ENCODE measurements around the gene ECT2. TPM values are rescaled to one million over a fixed set of nuclear protein-coding genes. Genes with fewer than 3 reads are reported as not detected.
"Not testable (repeated sequence)": the region's sequence is repeated elsewhere in the genome, so short reads cannot be mapped to it uniquely, and the experiment has no call there.

Gene ECT2
- total RNA-seq, 1 experiment from 2014 or later = 69.9 TPM

DNA sequence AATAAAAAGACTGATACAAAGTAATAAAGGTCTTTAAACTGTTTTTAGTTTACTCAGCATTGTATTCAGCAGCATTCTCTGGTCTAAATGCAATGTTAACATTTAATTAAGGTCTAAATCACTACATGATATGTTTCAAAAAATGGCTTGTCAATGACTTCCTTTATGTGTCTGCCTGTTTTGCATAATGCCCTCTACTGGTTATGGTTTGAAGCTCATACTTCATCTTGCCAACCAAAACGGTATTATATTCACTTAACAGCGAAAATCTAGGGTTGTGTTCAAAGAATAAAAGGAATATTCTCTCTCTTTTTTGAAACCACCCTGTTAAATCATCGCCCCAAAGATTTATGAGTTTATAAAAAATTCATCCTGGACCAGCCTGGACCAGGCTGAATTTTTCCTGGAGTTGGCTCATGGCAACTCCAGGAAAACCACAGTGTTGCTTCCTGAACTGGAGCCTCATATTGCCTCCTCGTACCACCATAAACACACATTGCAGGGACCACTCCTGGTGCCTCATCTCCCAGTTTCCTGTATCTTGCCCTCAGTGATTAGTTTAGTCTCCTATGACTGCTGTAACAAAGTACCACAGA is 32.9 kb upstream of the ECT2 start:
- in situ Hi-C loops (cut with HindIII; ENCODE audit: low pct_unique_long_range_greater_than_20kb, low sequenced_read_pairs) = no loop called here
- DNase-seq (ENCODE audit: low read depth) = no peak

DNA sequence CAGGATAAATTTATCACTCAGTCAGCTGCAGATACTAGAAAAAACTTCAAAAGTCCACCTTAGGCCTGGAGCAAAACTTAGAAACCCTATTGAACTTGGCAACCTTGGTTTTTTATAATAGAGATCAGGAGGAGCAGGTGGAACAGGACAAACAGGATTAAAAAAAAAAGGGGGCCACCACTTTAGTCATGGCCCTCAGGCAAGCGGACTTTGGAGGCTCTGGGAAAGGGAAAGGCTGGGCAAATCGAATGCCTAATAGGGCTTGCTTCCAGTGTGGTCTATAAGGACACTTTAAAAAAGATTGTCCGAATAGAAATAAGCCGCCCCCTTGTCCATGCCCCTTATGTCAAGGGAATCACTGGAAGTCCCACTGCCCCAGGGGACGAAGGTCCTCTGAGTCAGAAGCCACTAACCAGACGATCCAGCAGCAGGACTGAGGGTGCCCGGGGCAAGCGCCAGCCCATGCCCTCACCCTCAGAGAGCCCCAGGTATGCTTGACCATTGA is 27.9 kb upstream of the ECT2 start:
- in situ Hi-C loops (cut with HindIII; ENCODE audit: low pct_unique_long_range_greater_than_20kb, low sequenced_read_pairs); DNase-seq (ENCODE audit: low read depth): not testable (repeated sequence)

DNA sequence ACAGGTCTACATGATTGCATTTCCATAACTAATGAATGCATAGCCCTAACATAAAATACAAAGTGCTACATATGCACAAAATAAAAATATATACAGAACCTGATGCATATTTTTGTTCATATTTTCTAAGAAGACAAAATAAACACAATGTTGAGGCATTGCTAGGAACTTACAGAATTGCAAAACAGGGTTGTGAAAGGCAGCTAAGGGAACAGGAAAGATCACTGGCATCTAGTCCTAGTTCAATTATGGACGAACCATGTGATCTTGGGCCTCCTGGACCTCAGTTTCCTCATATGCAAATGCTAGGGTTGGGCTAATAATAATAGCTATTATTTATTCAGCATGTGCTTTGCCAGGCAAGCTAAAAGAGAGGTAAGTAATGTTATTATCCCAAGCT is 24.1 kb upstream of the ECT2 start:
- no peak for DNase-seq (ENCODE audit: low read depth)
- in situ Hi-C loops (cut with HindIII; ENCODE audit: low pct_unique_long_range_greater_than_20kb, low sequenced_read_pairs) = no loop called here

DNA sequence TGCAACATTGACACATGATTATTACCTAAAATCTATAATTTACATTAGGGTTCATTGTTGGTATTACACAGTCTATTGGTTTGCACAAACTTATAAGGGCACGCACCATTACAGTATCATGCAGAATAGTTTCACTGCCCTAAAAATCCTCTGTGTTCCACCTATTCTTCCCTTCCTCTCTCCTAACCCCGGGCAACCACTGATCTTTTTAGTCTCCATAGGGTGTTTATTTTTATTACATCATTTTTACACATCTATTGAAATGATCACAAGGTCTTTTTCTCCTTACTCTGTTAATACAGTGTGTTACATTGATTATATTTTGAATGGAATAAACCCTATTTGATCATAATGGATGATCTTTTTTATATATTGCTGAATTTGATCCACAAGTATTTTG is 15.5 kb upstream of the ECT2 start:
- DNase-seq (ENCODE audit: low read depth) = no peak
- in situ Hi-C loops (cut with HindIII; ENCODE audit: low pct_unique_long_range_greater_than_20kb, low sequenced_read_pairs) = no loop called here

DNA sequence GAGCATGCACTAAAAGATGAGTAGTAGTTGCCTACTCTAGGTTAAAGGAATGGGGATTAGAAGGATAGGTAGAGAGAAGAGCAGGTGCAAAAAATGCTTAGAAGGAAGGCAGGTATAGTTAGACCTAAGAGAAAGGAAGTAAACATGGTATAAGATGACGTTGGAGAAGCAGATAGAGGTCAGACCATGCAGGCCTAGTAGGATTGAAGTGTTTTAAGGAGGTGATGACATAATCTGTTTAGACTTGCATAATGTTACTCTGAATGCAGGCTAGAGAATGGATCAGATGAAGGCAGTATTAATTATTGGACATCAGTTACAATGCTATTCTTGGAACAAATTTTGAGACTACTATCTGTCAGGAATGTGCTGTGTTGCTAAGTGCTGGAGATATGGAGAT is 11.1 kb upstream of the ECT2 start:
- in situ Hi-C loops (cut with HindIII; ENCODE audit: low pct_unique_long_range_greater_than_20kb, low sequenced_read_pairs) = no loop called here
- DNase-seq (ENCODE audit: low read depth) = no peak

DNA sequence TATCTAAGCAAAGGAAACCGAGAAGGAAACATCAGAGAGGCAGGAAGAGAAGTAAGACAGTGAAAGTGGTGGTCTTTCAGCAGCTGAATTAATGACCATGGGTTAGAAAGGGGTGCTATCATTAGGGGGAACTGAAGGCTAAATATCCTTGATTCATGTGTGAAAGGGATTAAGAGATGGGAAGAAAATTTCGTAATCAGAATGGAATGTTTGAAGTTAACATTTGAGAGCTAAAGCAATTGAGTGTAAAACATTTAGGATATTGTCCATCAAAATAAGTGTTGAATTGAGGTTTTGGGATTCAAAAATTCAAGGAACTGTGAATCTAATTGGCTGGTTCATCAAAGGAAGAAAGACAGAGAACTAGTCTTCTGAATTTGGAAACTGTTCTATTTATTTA is 4.1 kb upstream of the ECT2 start:
- in situ Hi-C loops (cut with HindIII; ENCODE audit: low pct_unique_long_range_greater_than_20kb, low sequenced_read_pairs) = no loop called here
- no peak for DNase-seq (ENCODE audit: low read depth)

DNA sequence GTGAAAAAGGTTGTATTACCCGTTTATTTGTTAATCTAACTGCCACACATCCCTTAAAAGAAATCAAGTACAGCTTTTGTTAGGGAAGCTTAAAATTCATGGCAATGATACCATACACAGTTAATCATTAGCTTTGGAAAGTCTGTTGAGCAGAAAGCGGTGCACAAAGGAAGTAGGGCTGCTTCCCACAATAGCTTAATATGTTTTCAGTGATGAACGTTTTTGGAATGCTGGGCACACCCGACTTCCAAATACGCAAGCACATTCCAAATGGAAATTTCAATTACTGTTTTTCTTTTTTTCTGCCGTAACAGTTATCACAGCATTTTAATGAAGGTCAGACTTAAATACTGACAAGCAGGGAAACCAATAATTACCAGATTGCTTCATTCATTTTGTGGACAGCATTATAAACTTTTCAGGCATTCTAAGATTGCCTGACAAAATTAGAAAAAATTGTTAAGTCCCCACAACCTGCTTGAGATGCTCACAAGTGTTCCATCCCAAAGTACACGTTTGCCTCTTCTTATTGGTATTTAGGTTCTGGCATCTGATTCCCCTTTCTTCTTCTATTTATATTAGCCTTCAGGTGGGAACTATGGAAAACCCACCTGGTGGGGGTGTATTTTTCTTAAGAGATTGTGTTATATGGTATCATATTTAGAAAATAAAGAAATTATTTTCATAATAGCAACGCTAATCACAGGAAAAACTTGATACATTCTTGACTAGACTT is 1.1 kb upstream of the ECT2 start:
- in situ Hi-C loops (cut with HindIII; ENCODE audit: low pct_unique_long_range_greater_than_20kb, low sequenced_read_pairs) = no loop called here
- peak; percentile 98 for DNase-seq (ENCODE audit: low read depth)

DNA sequence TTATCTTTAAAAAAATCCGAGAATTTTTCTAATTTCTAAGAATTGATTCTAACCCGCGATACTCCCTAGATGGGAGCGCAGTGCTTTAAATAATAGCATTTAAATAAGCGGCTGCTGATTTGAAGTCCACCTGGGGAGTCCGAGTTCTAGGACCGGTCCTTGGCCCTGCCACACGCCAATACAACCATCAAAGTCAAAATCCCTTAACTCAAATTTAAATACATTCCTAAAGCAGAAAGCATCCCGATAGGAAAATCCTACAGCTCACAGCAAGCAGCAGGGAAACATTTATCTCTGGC is 508 bp upstream of the ECT2 start:
- in situ Hi-C loops (cut with HindIII; ENCODE audit: low pct_unique_long_range_greater_than_20kb, low sequenced_read_pairs) = no loop called here
- DNase-seq (ENCODE audit: low read depth) = no peak

DNA sequence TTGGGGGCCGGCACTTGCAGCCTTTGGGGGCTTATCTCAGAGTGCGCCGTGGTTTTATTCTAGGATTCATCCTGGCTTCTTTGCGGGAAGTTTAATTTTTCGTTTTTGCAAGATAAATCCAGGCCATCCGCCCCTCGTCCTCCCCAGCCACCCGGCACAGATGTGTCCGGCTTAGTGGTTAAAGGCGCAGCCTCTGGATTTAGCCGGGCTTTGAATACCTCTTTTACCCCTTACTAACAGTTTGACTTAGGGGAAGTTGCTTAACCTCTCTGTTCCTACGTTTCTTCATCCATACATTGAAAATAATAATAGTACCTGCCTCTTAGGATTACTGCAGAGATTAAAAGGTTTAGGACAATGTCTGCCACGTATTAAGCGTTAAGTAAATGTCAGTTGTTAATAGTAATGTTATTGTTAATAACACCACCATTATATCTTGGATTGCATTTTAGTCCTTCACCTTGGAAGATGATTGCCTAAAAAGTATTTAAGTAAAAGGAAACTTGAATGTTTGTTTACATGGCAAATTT is 714 bp downstream of the ECT2 start:
- in situ Hi-C loops (cut with HindIII; ENCODE audit: low pct_unique_long_range_greater_than_20kb, low sequenced_read_pairs) = no loop called here
- DNase-seq (ENCODE audit: low read depth) = peak; percentile 38

DNA sequence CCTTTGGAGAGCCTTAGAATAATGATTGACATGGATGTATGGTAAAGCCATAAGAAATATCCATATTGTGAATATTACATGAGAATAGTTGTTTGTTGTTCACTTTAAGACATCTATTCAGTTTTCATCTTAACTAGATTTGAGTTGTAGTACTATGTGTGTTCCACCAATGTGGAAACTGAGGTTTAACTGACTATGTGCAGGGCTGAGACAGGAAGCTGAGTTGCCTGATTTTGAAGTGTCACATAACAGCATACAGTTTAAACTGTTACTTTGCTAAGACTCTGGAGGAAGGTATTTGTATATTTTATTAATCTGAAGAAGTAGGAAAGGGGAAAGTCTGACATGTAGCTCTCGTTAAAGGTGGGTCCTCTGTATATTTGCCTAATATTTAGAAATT is 2.1 kb downstream of the ECT2 start:
- in situ Hi-C loops (cut with HindIII; ENCODE audit: low pct_unique_long_range_greater_than_20kb, low sequenced_read_pairs) = no loop called here
- no peak for DNase-seq (ENCODE audit: low read depth)

DNA sequence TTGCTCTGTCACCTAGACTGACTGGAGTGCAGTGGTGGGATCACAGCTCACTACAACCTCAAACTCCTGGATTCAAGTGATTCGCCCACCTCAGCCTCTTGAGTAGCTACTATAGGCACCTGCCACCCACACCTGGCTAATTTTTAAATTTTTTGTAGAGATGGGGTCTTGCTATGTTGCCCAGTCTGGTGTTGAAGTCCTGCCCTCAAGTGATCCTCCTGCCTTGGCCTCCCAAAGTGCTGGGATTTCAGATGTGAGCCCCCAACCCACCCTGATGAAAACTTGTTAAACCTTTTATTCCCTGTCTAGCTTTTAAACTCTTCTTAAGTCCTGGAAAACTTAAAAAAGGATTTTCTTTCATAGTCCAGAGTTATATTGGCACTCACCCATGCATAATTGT is 2.6 kb downstream of the ECT2 start:
- in situ Hi-C loops (cut with HindIII; ENCODE audit: low pct_unique_long_range_greater_than_20kb, low sequenced_read_pairs) = no loop called here

DNA sequence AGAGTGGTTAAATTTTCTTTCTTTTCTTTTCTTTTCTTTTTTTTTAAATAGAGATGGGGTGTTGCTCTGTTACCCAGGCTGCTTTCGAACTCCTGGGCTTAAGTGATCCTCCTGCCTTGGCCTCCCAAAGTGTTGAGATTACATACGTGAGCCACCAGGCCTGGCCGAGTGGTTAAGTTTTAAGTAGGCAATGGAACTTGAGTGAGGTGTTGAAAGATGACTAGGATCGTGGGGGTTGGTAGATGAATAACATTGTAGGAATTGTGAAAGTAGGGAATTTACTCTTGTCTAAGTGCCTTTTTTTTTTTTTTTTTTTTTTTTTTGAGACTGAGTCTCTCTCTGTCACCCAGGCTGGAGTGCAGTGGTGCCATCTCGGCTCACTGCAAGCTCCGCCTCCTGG is 9.9 kb downstream of the ECT2 start:
- in situ Hi-C loops (cut with HindIII; ENCODE audit: low pct_unique_long_range_greater_than_20kb, low sequenced_read_pairs); DNase-seq (ENCODE audit: low read depth): not testable (repeated sequence)

More for the DNA sequence above, 2.6 kb downstream of the ECT2 start:
- DNase-seq (ENCODE audit: low read depth) = no peak

DNA sequence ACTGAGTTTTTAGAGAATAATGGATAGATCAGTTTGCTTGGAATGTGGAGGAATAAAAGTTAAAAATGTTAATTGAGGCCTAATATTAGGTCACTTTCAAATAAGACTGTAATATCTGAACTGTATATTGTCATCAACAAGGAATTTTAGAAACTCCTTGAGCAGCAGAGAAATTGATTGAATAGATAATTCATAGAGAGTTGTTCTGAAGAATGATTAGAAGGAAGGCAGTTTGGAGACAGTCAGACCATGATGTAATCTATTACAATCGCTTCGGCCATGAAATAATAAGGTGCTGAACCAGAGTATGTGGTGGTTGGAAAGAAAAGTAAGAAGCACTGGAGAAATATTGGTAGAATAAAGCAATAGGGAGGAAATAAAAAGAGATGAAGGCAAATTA is 15.7 kb downstream of the ECT2 start:
- in situ Hi-C loops (cut with HindIII; ENCODE audit: low pct_unique_long_range_greater_than_20kb, low sequenced_read_pairs) = no loop called here
- DNase-seq (ENCODE audit: low read depth) = no peak

DNA sequence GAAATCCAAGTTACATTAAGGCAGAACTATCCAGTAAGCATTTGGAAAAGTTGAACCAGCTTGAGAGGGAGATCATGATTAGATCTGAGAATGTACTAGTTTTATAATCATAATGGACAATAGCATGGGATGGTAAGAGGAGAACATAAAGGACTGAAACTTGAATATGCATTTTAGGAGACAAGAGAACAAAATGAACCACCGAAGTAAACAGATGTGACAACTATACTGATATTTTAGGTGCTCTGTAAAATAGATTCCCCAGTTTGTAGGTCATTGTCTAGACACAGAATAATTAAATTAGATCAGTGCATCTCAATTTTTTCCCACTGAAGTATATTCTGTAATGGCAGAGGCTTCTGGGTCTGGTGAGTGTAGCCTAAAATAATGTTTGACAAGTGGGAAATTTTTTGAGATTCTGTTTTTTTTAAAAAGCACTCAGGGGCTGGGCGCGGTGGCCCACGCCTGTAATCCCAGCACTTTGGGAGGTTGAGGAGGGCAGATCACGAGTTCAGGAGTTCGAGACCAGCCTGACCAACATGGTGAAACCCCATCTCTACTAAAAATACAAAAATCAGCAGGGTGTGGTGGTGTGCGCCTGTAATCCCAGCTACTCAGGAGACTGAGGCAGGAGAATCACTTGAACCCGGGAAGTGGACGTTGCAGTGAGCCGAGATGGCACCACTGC is 16.3 kb downstream of the ECT2 start:
- in situ Hi-C loops (cut with HindIII; ENCODE audit: low pct_unique_long_range_greater_than_20kb, low sequenced_read_pairs) = no loop called here
- no peak for DNase-seq (ENCODE audit: low read depth)

DNA sequence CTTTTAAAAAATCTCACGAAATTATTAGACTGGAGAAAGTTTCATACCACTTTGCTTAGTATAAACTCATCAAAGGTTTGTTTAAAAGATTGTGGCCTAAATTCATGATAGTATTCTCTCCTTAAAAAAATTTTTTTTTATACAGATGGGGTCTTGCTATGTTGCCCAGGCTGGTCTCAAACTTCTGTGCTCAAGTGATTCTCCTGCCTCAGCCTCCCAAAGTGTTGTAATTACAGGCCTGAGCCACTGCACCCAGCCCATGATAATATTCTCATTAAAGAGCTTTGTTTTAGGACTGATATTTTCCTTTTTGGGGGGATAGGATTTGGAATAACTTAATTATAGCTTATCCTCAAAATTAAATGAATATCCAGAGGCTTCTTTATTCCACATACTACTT is 19.9 kb downstream of the ECT2 start:
- in situ Hi-C loops (cut with HindIII; ENCODE audit: low pct_unique_long_range_greater_than_20kb, low sequenced_read_pairs) = no loop called here
- DNase-seq (ENCODE audit: low read depth) = no peak

DNA sequence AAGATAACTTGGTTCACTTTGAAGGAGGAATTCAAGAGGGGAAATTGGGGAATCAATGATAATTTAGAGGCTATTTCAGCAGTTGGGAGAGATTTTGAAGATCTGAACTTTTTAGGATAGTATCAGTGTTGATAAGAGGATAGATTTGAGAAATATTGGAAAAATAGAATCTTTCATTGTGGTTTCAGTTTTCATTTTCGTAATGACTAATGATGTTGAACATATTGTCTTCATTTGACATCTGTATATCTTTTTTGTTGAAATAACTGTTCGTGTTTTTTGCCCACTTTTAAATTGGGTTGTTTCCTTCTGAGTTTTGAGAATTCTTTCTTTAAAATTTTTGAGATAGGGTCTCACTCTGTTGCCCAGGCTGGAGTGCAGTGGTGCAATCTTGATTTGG is 21.1 kb downstream of the ECT2 start:
- DNase-seq (ENCODE audit: low read depth) = no peak
- in situ Hi-C loops (cut with HindIII; ENCODE audit: low pct_unique_long_range_greater_than_20kb, low sequenced_read_pairs) = no loop called here

DNA sequence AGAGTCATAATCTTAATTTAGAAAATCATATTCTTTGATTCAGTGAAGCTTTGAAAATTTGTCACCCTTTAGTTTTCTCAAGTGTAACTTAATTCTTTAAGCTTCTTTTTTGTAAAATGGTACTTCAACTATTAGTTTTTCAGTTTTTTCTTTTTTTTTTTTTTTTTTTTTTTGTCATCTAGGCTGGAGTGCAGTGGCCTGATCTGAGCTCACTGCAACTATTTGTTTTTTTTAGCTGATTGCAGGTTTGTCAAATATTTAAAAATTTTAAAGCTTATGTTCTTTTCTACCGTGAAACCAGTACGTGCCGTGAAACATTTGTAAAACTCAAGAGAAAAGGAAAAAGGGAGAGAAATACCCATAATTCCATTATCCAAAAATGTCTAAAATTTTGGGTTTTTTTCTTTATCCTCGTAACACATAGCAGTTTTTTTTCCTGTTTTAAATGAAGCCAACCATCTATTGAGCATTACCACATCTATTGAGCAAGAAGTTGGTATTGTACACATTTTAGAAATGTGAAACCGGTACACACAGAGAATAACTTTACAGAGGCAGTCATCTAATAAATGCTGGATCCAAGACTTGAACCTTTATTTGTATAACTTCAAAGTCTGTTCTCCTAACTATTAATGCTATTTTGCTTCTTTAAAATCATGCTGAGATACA is 25.7 kb downstream of the ECT2 start:
- in situ Hi-C loops (cut with HindIII; ENCODE audit: low pct_unique_long_range_greater_than_20kb, low sequenced_read_pairs) = no loop called here
- DNase-seq (ENCODE audit: low read depth) = no peak

DNA sequence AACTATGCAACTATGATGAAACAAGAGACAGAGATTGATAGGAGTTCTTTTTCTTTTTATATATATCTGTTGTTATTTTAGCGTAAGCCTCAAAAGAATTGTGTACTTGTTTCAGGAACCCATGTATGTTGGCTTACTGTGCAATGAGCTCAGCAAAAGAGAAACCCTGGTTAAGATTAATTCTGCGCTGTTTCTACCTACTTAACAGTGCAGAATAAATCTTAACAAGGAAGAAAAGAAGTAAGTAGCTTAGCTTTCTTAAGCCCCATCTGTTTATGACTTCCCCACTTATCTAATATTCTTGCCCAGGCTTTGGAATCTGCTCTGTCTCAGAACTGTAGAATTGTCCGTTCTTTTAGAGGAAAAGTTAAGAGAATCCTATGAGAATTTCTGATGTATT is 27.4 kb downstream of the ECT2 start:
- no peak for DNase-seq (ENCODE audit: low read depth)

DNA sequence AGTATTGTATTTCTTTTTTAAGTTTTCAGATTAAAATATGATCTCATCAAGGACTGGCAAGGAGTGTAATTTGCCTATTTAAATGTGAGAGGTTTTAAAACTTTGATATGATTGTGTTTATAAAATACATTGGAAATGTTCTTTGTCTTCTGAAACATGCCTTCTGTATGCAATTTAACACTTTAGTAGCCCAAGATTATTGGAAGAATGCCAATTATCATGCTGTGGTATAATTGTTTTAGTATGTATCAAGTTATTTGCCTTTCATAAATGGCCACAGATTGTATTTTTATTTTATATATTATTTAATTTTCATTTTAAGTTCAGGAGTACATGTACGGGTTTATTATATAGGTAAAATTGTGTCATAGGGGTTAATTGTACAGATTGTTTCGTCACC is 31.7 kb downstream of the ECT2 start:
- in situ Hi-C loops (cut with HindIII; ENCODE audit: low pct_unique_long_range_greater_than_20kb, low sequenced_read_pairs) = no loop called here

More for the DNA sequence above, 27.4 kb downstream of the ECT2 start:
- in situ Hi-C loops (cut with HindIII; ENCODE audit: low pct_unique_long_range_greater_than_20kb, low sequenced_read_pairs) = no loop called here

More for the DNA sequence above, 31.7 kb downstream of the ECT2 start:
- no peak for DNase-seq (ENCODE audit: low read depth)

All from Caki2 (cell line).